ENCODE measurements around the gene ZBED2.
"Not testable (repeated sequence)": the region's sequence is repeated elsewhere in the genome, so short reads cannot be mapped to it uniquely, and the experiment has no call there.

The ZBED2 gene, protein sequence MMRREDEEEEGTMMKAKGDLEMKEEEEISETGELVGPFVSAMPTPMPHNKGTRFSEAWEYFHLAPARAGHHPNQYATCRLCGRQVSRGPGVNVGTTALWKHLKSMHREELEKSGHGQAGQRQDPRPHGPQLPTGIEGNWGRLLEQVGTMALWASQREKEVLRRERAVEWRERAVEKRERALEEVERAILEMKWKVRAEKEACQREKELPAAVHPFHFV

DNA sequence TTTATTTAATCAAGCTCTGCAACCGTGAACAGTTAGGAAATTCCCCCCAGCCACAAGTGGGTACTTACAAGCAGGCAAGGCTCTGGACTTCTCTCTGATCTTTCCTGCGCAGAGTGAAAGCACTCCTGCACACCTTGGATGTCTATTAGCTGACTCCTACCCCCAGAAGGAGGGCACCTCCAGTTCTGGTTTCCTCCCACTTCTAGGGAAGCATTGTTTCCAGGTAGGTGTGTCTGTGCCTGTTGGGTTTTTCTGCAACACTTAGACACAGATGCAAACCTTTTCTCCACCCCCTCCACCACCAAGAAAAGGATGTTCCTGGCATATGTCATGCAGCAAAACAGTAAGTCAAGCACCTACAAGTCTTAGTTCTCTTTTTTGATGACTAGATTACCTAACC, at the start of gene ZBED2:
Gene ZBED2 (minus strand): TSS at position 115 of the 400 bp plus-strand sequence. CDS start 1,145 bp downstream, outside the sequence.
- Histone ChIP-seq H3K4me3 (ENCODE audit: low read depth, low read length) (no peak within 1 kb of the TSS), H3K27me3 (ENCODE audit: insufficient read depth, low read depth, severe bottlenecking) (no peaks in the 10 kb centered on the region), H3K36me3 (no peaks in the 10 kb centered on the region), H3K27ac (no peak within 1 kb of the TSS), H3K9me3 (ENCODE audit: severe bottlenecking) (no peaks in the 10 kb centered on the region)
- DNase-seq, result no peak
- TF ChIP-seq, protein P1, sequence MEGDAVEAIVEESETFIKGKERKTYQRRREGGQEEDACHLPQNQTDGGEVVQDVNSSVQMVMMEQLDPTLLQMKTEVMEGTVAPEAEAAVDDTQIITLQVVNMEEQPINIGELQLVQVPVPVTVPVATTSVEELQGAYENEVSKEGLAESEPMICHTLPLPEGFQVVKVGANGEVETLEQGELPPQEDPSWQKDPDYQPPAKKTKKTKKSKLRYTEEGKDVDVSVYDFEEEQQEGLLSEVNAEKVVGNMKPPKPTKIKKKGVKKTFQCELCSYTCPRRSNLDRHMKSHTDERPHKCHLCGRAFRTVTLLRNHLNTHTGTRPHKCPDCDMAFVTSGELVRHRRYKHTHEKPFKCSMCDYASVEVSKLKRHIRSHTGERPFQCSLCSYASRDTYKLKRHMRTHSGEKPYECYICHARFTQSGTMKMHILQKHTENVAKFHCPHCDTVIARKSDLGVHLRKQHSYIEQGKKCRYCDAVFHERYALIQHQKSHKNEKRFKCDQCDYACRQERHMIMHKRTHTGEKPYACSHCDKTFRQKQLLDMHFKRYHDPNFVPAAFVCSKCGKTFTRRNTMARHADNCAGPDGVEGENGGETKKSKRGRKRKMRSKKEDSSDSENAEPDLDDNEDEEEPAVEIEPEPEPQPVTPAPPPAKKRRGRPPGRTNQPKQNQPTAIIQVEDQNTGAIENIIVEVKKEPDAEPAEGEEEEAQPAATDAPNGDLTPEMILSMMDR (IDR thresholded peaks at IDR 0.05; ENCODE audit: low read depth, low read length), result no peak

DNA sequence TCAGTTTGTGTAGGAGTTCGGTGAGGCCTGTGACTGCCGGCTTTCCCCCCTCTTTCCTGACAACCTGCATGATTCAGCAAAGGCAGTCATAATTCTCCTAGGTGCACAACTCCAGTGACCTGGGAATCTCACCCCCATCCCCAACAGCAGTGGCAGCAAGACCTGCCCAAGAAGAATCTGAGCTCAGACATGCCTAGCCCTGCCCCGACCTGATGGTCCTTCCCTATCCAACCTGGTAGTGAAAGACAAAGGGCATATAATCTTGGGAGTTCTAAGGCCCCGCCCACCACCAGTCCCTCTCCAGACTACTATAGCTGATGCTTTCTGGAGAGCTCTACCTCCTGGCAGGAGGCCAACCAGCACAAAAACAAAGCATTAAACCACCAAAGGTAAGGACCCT, 44.2 kb upstream of the ZBED2 start:
- no peak for DNase-seq
- no peak overlapping the region for H3K4me3 ChIP-seq (ENCODE audit: low read depth, low read length)
- TF ChIP-seq, protein P1 (IDR thresholded peaks at IDR 0.05; ENCODE audit: low read depth, low read length), result no peak
- no peaks in the 10 kb centered on the region for H3K36me3 ChIP-seq
- H3K9me3 ChIP-seq (ENCODE audit: severe bottlenecking), result peaks cover 4% of the 10 kb centered on the region
- no peak overlapping the region for H3K27ac ChIP-seq
- H3K27me3 ChIP-seq (ENCODE audit: insufficient read depth, low read depth, severe bottlenecking), result no peaks in the 10 kb centered on the region

DNA sequence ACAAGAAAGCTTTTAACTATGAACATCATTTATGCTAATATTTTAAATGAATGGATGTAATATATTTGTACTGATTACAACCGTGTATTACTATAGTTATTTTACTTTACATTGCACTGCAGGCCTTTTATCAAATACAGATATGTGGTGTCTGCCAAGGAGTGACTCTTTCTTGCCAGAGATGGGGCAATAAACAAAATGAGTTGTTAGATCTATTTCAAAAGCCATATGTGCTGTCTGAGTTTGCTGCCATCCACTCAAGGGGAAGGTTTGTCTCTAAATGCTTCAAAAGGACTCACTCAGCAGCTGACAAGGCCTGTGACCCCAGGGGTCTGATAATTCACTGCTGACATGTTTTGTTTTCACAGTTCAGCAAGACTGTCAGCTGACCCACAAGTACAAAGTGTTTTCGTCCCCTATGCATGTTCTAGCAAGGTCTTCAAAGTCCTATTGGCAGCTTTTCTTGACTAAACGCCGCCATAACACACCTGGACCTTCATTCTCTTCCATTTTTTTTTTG, 41.3 kb upstream of the ZBED2 start:
- TF ChIP-seq, protein P1 (IDR thresholded peaks at IDR 0.05; ENCODE audit: low read depth, low read length), result no peak
- Histone ChIP-seq H3K27ac (no peak overlapping the region), H3K9me3 (ENCODE audit: severe bottlenecking) (no peaks in the 10 kb centered on the region), H3K4me3 (ENCODE audit: low read depth, low read length) (no peak overlapping the region), H3K27me3 (ENCODE audit: insufficient read depth, low read depth, severe bottlenecking) (no peaks in the 10 kb centered on the region), H3K36me3 (no peaks in the 10 kb centered on the region)
- no peak for DNase-seq

DNA sequence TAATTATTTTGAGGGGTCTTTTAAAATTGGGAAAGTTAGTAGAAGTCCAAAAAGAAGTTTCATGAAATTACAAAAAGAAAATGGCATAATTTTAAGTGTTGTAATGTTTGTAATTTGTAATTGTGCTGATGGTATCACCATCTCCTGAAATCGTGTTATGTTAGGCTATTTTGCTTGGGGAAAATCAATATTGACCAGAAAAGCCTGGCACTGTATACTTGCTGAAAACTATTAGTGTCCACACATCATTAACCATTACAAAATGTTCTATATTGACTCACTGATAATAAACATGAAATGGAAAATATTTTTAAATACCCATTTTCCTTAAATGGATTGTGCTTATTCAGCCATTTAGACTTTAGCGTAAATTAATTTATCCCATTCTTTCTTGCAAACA, 40.3 kb upstream of the ZBED2 start:
- no peak for DNase-seq
- no peaks in the 10 kb centered on the region for H3K36me3 ChIP-seq
- no peak overlapping the region for H3K27ac ChIP-seq
- H3K9me3 ChIP-seq (ENCODE audit: severe bottlenecking), result no peaks in the 10 kb centered on the region
- no peaks in the 10 kb centered on the region for H3K27me3 ChIP-seq (ENCODE audit: insufficient read depth, low read depth, severe bottlenecking)
- H3K4me3 ChIP-seq (ENCODE audit: low read depth, low read length), result no peak overlapping the region
- TF ChIP-seq, protein P1 (IDR thresholded peaks at IDR 0.05; ENCODE audit: low read depth, low read length), result no peak

DNA sequence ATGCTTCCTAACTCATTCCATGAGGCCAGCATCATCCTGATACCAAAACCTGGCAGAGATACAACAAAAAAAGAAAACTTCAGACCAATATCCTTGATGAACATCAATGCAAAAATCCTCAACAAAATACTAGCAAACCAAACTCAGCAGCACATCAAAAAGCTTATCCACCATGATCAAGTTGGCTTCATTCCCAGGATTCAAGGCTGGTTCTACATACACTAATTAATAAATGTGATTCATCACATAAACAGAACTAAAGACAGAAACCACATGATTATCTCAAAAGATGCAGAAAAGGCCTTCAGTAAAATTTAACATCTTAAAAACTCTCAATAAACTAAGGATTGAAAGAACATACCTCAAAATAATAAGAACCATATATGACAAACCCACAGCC, 35.5 kb upstream of the ZBED2 start:
- not testable (repeated sequence) for DNase-seq; H3K27me3 ChIP-seq (ENCODE audit: insufficient read depth, low read depth, severe bottlenecking); H3K36me3 ChIP-seq; H3K9me3 ChIP-seq (ENCODE audit: severe bottlenecking); H3K4me3 ChIP-seq (ENCODE audit: low read depth, low read length); H3K27ac ChIP-seq

DNA sequence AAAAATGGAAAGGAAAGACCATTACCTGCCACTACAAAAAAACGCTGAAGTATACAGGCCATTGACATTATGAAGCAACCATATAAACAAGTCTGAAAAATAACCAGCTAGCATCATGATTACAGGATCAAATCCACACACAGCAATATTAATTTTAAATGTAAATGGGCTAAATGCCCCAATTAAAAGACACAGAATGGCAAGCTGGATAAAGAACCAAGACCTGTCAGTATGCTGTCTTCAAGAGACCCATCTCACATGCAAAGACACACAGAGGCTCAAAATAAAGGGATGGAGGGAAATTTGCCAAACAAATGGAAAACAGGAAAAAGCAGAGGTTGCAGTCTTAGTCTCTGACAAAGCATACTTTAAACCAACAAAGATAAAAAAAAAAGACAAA, 33.9 kb upstream of the ZBED2 start:
- not testable (repeated sequence) for H3K9me3 ChIP-seq (ENCODE audit: severe bottlenecking); H3K27ac ChIP-seq; H3K4me3 ChIP-seq (ENCODE audit: low read depth, low read length); H3K36me3 ChIP-seq; DNase-seq; H3K27me3 ChIP-seq (ENCODE audit: insufficient read depth, low read depth, severe bottlenecking)

DNA sequence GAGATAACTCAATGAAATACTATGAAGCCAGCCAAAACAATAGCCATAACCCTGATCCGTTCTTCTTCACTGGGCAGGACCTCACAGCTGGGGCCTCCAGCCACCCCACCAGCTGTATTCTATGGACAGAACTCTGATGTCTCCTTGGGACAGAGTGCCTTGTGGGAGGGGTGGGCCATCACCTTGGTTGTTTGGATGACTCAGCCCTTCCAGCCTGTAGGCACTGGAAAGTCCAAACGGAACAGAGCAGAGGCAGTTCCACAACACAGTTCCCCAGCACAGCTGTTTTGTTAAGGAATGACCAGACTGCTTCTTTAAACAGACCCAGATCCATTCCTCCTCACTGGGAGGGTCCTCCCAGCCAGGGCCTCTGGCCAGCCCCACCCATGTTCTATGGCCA, 31.9 kb upstream of the ZBED2 start:
- Histone ChIP-seq H3K27ac (no peak overlapping the region), H3K27me3 (ENCODE audit: insufficient read depth, low read depth, severe bottlenecking) (no peaks in the 10 kb centered on the region), H3K36me3 (no peaks in the 10 kb centered on the region), H3K9me3 (ENCODE audit: severe bottlenecking) (peaks cover 2% of the 10 kb centered on the region), H3K4me3 (ENCODE audit: low read depth, low read length) (no peak overlapping the region)
- no peak for DNase-seq
- TF ChIP-seq, protein P1 (IDR thresholded peaks at IDR 0.05; ENCODE audit: low read depth, low read length), result no peak
